HG03575 (cell line): ENCODE data around the gene ERH.
"Not testable (repeated sequence)": the region's sequence is repeated elsewhere in the genome, so short reads cannot be mapped to it uniquely, and the experiment has no call there.

Experiments used
- ATAC-seq: cut with Tn5 transposase; IDR thresholded peaks from one replicate; pipeline ENCODE4 v1.9.1; 2021; ENCODE audit not compliant: unreplicated experiment, insufficient number of reproducible peaks, low FRiP score; ENCODE audit errors: extremely low read depth

ERH gene

GRCh38 chr14:69400154-69400553 is 2.1 kb upstream of the ERH start:
- ATAC-seq, result no peak

- ATAC-seq, result no peak
Observed at GRCh38 chr14:69399750-69400149, 1.7 kb upstream of the ERH start.

- no peak for ATAC-seq
Observed at GRCh38 chr14:69398818-69399210, 715 bp upstream of the ERH start.

- no peak for ATAC-seq
Observed at GRCh38 chr14:69395929-69396328, 2.2 kb downstream of the ERH start.

GRCh38 chr14:69392481-69392880 is 5.6 kb downstream of the ERH start:
- ATAC-seq, result no peak

- ATAC-seq, result not testable (repeated sequence)
Observed at GRCh38 chr14:69391400-69391799, 6.7 kb downstream of the ERH start.

- ATAC-seq, result no peak
Observed at GRCh38 chr14:69387311-69387710, 10.8 kb downstream of the ERH start.

- ATAC-seq, result no peak
Observed at GRCh38 chr14:69378274-69378673, 19.8 kb downstream of the ERH start.

- no peak for ATAC-seq
Observed at GRCh38 chr14:69376439-69376838, 21.7 kb downstream of the ERH start.

- ATAC-seq, result no peak
Observed at GRCh38 chr14:69375722-69376121, 22.4 kb downstream of the ERH start.

GRCh38 chr14:69375182-69375581 is 22.9 kb downstream of the ERH start:
- no peak for ATAC-seq

- ATAC-seq, result no peak
Observed at GRCh38 chr14:69374235-69374634, 23.9 kb downstream of the ERH start.

GRCh38 chr14:69373104-69373503 is 25.0 kb downstream of the ERH start:
- ATAC-seq, result no peak

GRCh38 chr14:69372146-69372545 is 26.0 kb downstream of the ERH start:
- ATAC-seq, result no peak

- no peak for ATAC-seq
Observed at GRCh38 chr14:69370061-69370460, 28.0 kb downstream of the ERH start.

- no peak for ATAC-seq
Observed at GRCh38 chr14:69368381-69368780, 29.7 kb downstream of the ERH start.

- ATAC-seq, result no peak
Observed at GRCh38 chr14:69366761-69367160, 31.3 kb downstream of the ERH start.

GRCh38 chr14:69366069-69366468 is 32.0 kb downstream of the ERH start:
- ATAC-seq, result no peak

GRCh38 chr14:69364378-69364777 is 33.7 kb downstream of the ERH start:
- no peak for ATAC-seq

- no peak for ATAC-seq
Observed at GRCh38 chr14:69363964-69364363, 34.1 kb downstream of the ERH start.

GRCh38 chr14:69363055-69363454 is 35.0 kb downstream of the ERH start:
- no peak for ATAC-seq
